K562 (cell line): ENCODE measurements around the gene RERE. TPM values are rescaled to one million over a fixed set of nuclear protein-coding genes. Genes with fewer than 3 reads are reported as not detected.

Experiments used
- ATAC-seq: fragments of 200-7000 bp; cut with Tn5 transposase; 3 replicates; pipeline ENCODE4 v1.9.1; 2020; ENCODE audit warnings: moderate library complexity
- BruUV-seq: library from RNA; stranded (reverse); fragments of 400-500 nt; replicated peaks from 2 replicates; lab custom pipeline; 2021; lab: Mats Ljungman, UMichigan
- CTCF ChIA-PET: fragments of 300-600 bp; formaldehyde crosslinking; extraction: SDS; loops from one replicate; lab custom pipeline; 2021; ENCODE audit warnings: low intra/inter-chr PET ratio; lab: Yijun Ruan, JAX
- POLR2A ChIA-PET: fragments of 300-600, 350-650 bp; sonication (Branson Sonifier 250); formaldehyde crosslinking; extraction: SDS; loops from one replicate; lab custom pipeline; 2021; ENCODE audit warnings: antibody characterized with exemption, inconsistent platforms; lab: Yijun Ruan, JAX
- DNase-seq, 4 experiments: peaks; one replicate each; pipeline versions ENCODE4 v3.0.0 to v3.0.0-alpha.2; 2011 to 2018; ENCODE audit warnings: low spot score in 3 of 4, mixed read lengths in 3 of 4; ENCODE audit errors: extremely low read depth in 1 of 4
- FAIRE-seq: peaks from 2 replicates; lab custom pipeline; 2011; peaks lifted over from hg19 to GRCh38; lab: Jason Lieb, UNC
- H2AFZ ChIP-seq: 2 replicates; pipeline ENCODE4 v1.6.0; 2011; ENCODE audit warnings: low read depth, low read length, control low read depth, inconsistent platforms
- H3K27ac ChIP-seq: fragments of 200-600 bp; 3 replicates; pipeline ENCODE4 v1.8.0; 2011; ENCODE audit warnings: low read depth, mild to moderate bottlenecking, control low read depth, inconsistent platforms, low read length, moderate library complexity, mixed read lengths; ENCODE audit errors: extremely low read depth
- H3K27me3 ChIP-seq, 2 experiments: fragments of 300-600 bp in 1 of 2; 2 replicates in 1 of 2; 3 replicates in 1 of 2; pipeline versions ENCODE4 v1.6.0 to v1.8.0; 2011; ENCODE audit warnings: inconsistent platforms in 2 of 2, low read length in 2 of 2, mild to moderate bottlenecking in 1 of 2, mixed read lengths in 1 of 2, moderate library complexity in 1 of 2; ENCODE audit not compliant: control insufficient read depth in 2 of 2, insufficient read depth in 2 of 2
- H3K36me3 ChIP-seq: fragments of 300-600 bp; 3 replicates; pipeline ENCODE4 v1.8.0; 2011; ENCODE audit warnings: mild to moderate bottlenecking, low read length, inconsistent platforms; ENCODE audit not compliant: control insufficient read depth, insufficient read depth
- H3K4me1 ChIP-seq, 2 experiments: fragments of 200-600 bp in 1 of 2; replicated peaks in 1 of 2; 2 replicates in 1 of 2; 3 replicates in 1 of 2; pipeline versions ENCODE4 v1.5.1 to v1.8.0; 2011; ENCODE audit warnings: inconsistent platforms in 2 of 2, low read length in 2 of 2, mild to moderate bottlenecking in 1 of 2, mixed read lengths in 1 of 2, moderate library complexity in 1 of 2; ENCODE audit not compliant: control insufficient read depth in 2 of 2, insufficient read depth in 2 of 2
- H3K4me2 ChIP-seq: 2 replicates; pipeline ENCODE4 v1.6.1; 2011; ENCODE audit warnings: low read length, control low read depth, inconsistent platforms, mixed read lengths; ENCODE audit not compliant: insufficient read depth
- H3K4me3 ChIP-seq: fragments of 200-600 bp; sonication (generic), shearing (Covaris generic); 2 replicates; pipeline ENCODE4 v1.5.1; 2016; ENCODE audit warnings: control low read depth, inconsistent platforms
- H3K79me2 ChIP-seq: fragments of 200-600 bp; 3 replicates; pipeline ENCODE4 v1.8.0; 2011; ENCODE audit warnings: low read length, inconsistent platforms; ENCODE audit not compliant: control insufficient read depth, insufficient read depth
- H3K9ac ChIP-seq, 2 experiments: 2 replicates each; pipeline versions ENCODE4 v1.6.0 to v1.6.1; 2011; ENCODE audit warnings: low read depth in 2 of 2, low read length in 2 of 2, control low read depth in 1 of 2, inconsistent platforms in 1 of 2, mild to moderate bottlenecking in 1 of 2, mixed read lengths in 1 of 2; ENCODE audit not compliant: insufficient read depth in 1 of 2
- H3K9me1 ChIP-seq: one replicate; pipeline ENCODE4 v1.6.0; 2011; ENCODE audit warnings: inconsistent platforms, mild to moderate bottlenecking, low read length, moderate library complexity; ENCODE audit not compliant: control insufficient read depth, insufficient read depth
- H3K9me3 ChIP-seq: replicated peaks from 2 replicates; pipeline ENCODE4 v1.5.1; 2011; ENCODE audit warnings: low read depth, low read length, inconsistent platforms; ENCODE audit not compliant: control insufficient read depth, insufficient read depth
- H4K20me1 ChIP-seq: replicated peaks from 2 replicates; pipeline ENCODE4 v1.6.1; 2011; ENCODE audit warnings: low read length, inconsistent platforms, mixed read lengths; ENCODE audit not compliant: control insufficient read depth, insufficient read depth
- CCAR2 ChIP-seq: fragments of 200-400 bp; formaldehyde crosslinking; IDR thresholded peaks from 2 replicates; pipeline ENCODE4 v1.6.1; 2017; ENCODE audit warnings: mild to moderate bottlenecking, low read depth, low read length
- CHCHD3 ChIP-seq: fragments of 250-450 bp; sonication (Bioruptor Pico); IDR thresholded peaks from 2 replicates; pipeline ENCODE4 v2.1.2; 2022; ENCODE audit warnings: mild to moderate bottlenecking
- CTCFL ChIP-seq: IDR thresholded peaks from 2 replicates; pipeline ENCODE4 v1.6.1; 2011; ENCODE audit warnings: borderline replicate concordance, low read depth, mild to moderate bottlenecking, moderate library complexity, low read length; ENCODE audit not compliant: insufficient read depth, poor library complexity, severe bottlenecking
- ELF1 ChIP-seq: fragments of 200-800 bp; sonication (Bioruptor generic); IDR thresholded peaks from 2 replicates; pipeline ENCODE4 v1.6.1; 2016; ENCODE audit warnings: missing genetic modification characterization, missing compliant biosample characterization
- EP400 ChIP-seq: fragments of 450-650 bp; IDR thresholded peaks from 2 replicates; pipeline ENCODE4 v1.6.1; 2017; ENCODE audit warnings: antibody characterized with exemption, mild to moderate bottlenecking, moderate library complexity
- ETS2 ChIP-seq: IDR thresholded peaks from 2 replicates; pipeline ENCODE4 v1.6.1; 2016; ENCODE audit warnings: borderline replicate concordance, missing genetic modification characterization, mild to moderate bottlenecking, moderate library complexity, missing compliant biosample characterization; ENCODE audit not compliant: poor library complexity, severe bottlenecking
- JUN ChIP-seq, 2 experiments: sonication (generic) in 1 of 2; formaldehyde crosslinking in 1 of 2; IDR thresholded peaks; 2 replicates each; pipeline versions ENCODE4 v1.6.1 to v1.8.0; 2012 to 2022; ENCODE audit warnings: borderline replicate concordance in 2 of 2, mild to moderate bottlenecking in 2 of 2, improper control_type of control experiment in 1 of 2, low read depth in 1 of 2, low read length in 1 of 2, missing genetic modification reagents in 1 of 2
- KDM1A ChIP-seq, 2 experiments: fragments of 450-650 bp; IDR thresholded peaks; 2 replicates each; pipeline ENCODE4 v1.6.1; 2016; ENCODE audit warnings: mild to moderate bottlenecking in 2 of 2
- MCM5 ChIP-seq: fragments of 450-650 bp; IDR thresholded peaks from 2 replicates; pipeline ENCODE4 v1.6.1; 2016; ENCODE audit warnings: low read depth
- MTA1 ChIP-seq: fragments of 450-650 bp; IDR thresholded peaks from 2 replicates; pipeline ENCODE4 v1.6.1; 2017; ENCODE audit warnings: borderline replicate concordance
- PHB ChIP-seq: fragments of 250-450 bp; sonication (Bioruptor Pico); IDR thresholded peaks from 2 replicates; pipeline ENCODE4 v1.5.0; 2021
- PTTG1 ChIP-seq: fragments of 450-650 bp; IDR thresholded peaks from 2 replicates; pipeline ENCODE4 v1.6.1; 2016; ENCODE audit warnings: low read depth, mild to moderate bottlenecking, missing genetic modification characterization, missing compliant biosample characterization
- SIN3B ChIP-seq: fragments of 450-650 bp; IDR thresholded peaks from 2 replicates; pipeline ENCODE4 v1.6.1; 2017; ENCODE audit warnings: low read depth, mild to moderate bottlenecking, moderate library complexity
- SNRNP70 ChIP-seq: fragments of 200-400 bp; formaldehyde crosslinking; optimal IDR thresholded peaks from 2 replicates; pipeline ENCODE3; 2017; ENCODE audit warnings: low read depth, low read length
- TOE1 ChIP-seq, 2 experiments: fragments of 450-650 bp in 1 of 2; sonication (generic) in 1 of 2; formaldehyde crosslinking in 1 of 2; IDR thresholded peaks; 2 replicates each; pipeline versions ENCODE4 v1.7.1 to v1.8.0; 2016 to 2022; ENCODE audit warnings: borderline replicate concordance in 2 of 2, mild to moderate bottlenecking in 2 of 2, antibody characterized with exemption in 1 of 2, inconsistent platforms in 1 of 2, low read depth in 1 of 2, missing genetic modification reagents in 1 of 2, moderate library complexity in 1 of 2
- ZNF184 ChIP-seq: sonication (generic); formaldehyde crosslinking; IDR thresholded peaks from 2 replicates; pipeline ENCODE4 v1.5.0; 2020; ENCODE audit warnings: missing genetic modification reagents
- ZNF347 ChIP-seq: fragments of 450-650 bp; formaldehyde crosslinking; IDR thresholded peaks from 2 replicates; pipeline ENCODE4 v1.4.0; 2020; ENCODE audit warnings: low read depth, mild to moderate bottlenecking, moderate library complexity
- ZNF586 ChIP-seq: fragments of 450-650 bp; formaldehyde crosslinking; conservative IDR thresholded peaks from 2 replicates; pipeline ENCODE4 v1.4.0; 2020; ENCODE audit warnings: mild to moderate bottlenecking, moderate library complexity
- WGBS: fragments of 100-300 bp; shearing (Covaris generic); methylation state at CpG from one replicate; pipeline ENCODE4 v1.1.6; 2016; ENCODE audit warnings: low coverage, mixed read lengths; ENCODE audit not compliant: insufficient coverage; ENCODE audit errors: missing lambda C conversion rate; 5-methylcytosine and 5-hydroxymethylcytosine counted together
- in situ Hi-C: fragments of 300-500 bp; cut with MboI; formaldehyde crosslinking; loops from 4 replicates; pipeline ENCODE4 v1.15.0; 2018; ENCODE audit warnings: inconsistent platforms, mixed read lengths
- intact Hi-C: fragments of 100-400 bp; cut with micrococcal nuclease; formaldehyde crosslinking; loops from 2 replicates; pipeline ENCODE4 v1.14.2; 2022
- polyA plus RNA-seq, 8 experiments: library from polyadenylated mRNA; depleted of rRNA in 4 of 8; stranded (reverse) in 5 of 8; unstranded in 3 of 8; fragments of >200 nt; fragmentation: Nextera tagmentation in 2 of 8; fragmentation: Illumina TruSeq in 1 of 8; extraction: Ambion mirVana in 2 of 8; extraction: Trizol in 1 of 8; gene quantifications; 2 replicates each; pipeline versions ENCODE4 v1.2.1 to v1.2.3, GENCODE V29; 2011 to 2014; ENCODE audit warnings: inconsistent platforms in 1 of 8, missing spikeins in 1 of 8
- total RNA-seq, 7 experiments: library from RNA; depleted of rRNA in 6 of 7; stranded (reverse); fragments of >200 nt in 6 of 7; fragmentation: Illumina TruSeq in 2 of 7; extraction: Trizol in 2 of 7; gene quantifications; 2 replicates each; pipeline versions ENCODE4 v1.2.1 to v1.2.3, GENCODE V29; 2011 to 2021; ENCODE audit warnings: low replicate concordance in 1 of 7

Gene RERE
- total and polyA plus RNA-seq, 9 of the 15 experiments (the other 6 are each of a cell fraction or from before 2014, with no cell fraction given) = 3.0 to 51.5 (median 13.4) TPM

- no peak overlapping the region for H3K9ac ChIP-seq
- no peak for DNase-seq
- peaks cover 9% of the 10 kb centered on the region for H4K20me1 ChIP-seq
- no peaks in the 10 kb centered on the region for H3K36me3 ChIP-seq
- H3K79me2 ChIP-seq = peaks cover 21% of the 10 kb centered on the region
- no peak overlapping the region for H3K27ac ChIP-seq
- TF ChIP-seq CCAR2 = no peak
- no peak for TF ChIP-seq ZNF347 (CRISPR knock-in tag)
- no peak for TF ChIP-seq SIN3B
- no peak for TF ChIP-seq SNRNP70
- TF ChIP-seq JUN (IDR thresholded peaks at IDR 0.05; ENCODE audit: borderline replicate concordance, low read depth, low read length) = no peak
- no peak for TF ChIP-seq JUN (CRISPR knock-in tag; IDR thresholded peaks at IDR 0.05; ENCODE audit: borderline replicate concordance)
- no peak for TF ChIP-seq ELF1
- TF ChIP-seq PTTG1 (tag) = no peak
- no peak for TF ChIP-seq EP400
- TF ChIP-seq ETS2 (tag) = no peak
- no peak for TF ChIP-seq MTA1
- TF ChIP-seq CTCFL = no peak
- TF ChIP-seq ZNF184 (CRISPR knock-in tag) = no peak
- no peak for TF ChIP-seq MCM5
- TF ChIP-seq CHCHD3 (CRISPR knock-in tag) = no peak
- TF ChIP-seq KDM1A (IDR thresholded peaks at IDR 0.05) = no peak
- no peak for TF ChIP-seq TOE1 (IDR thresholded peaks at IDR 0.05; ENCODE audit: borderline replicate concordance)
- TF ChIP-seq TOE1 (CRISPR knock-in tag; IDR thresholded peaks at IDR 0.05; ENCODE audit: borderline replicate concordance, low read depth) = no peak
- no peak for TF ChIP-seq ZNF586 (CRISPR knock-in tag)
- no peak for TF ChIP-seq PHB (CRISPR knock-in tag)
- no peak for ATAC-seq
- no peaks in the 10 kb centered on the region for H3K27me3 ChIP-seq
- no peaks in the 10 kb centered on the region for H3K9me1 ChIP-seq
- peaks cover 0 to 19% of the 10 kb centered on the region in 2 experiments; a peak in 4 of 5 replicates for H3K4me1 ChIP-seq
- CTCF ChIA-PET = interaction anchor here (0.6 to 4.9 kb wide), 5 partner anchors 35 to 286 kb away, joined by 3 to 53 read pairs (median 13); no protein-coding TSS in a partner anchor
- 100% methylated on average over 2 of the region's 2 CpGs for WGBS
- intact Hi-C loops = no loop called here
- no TSS peak for BruUV-seq
- H3K4me3 ChIP-seq = no peak overlapping the region
- no peaks in the 10 kb centered on the region for H3K9me3 ChIP-seq
- in situ Hi-C loops = loop anchor here (5.0 kb wide), 2 partner anchors 165 to 295 kb away; no protein-coding TSS in a partner anchor
- FAIRE-seq = no peak
- POLR2A ChIA-PET = interaction anchor here (0.8 to 1.8 kb wide), 4 partner anchors 13 to 298 kb away, joined by 3 to 5 read pairs (median 5); no protein-coding TSS in a partner anchor
- no peak overlapping the region for H3K4me2 ChIP-seq
- H2AFZ ChIP-seq = no peak overlapping the region
Measured at GRCh38 chr1:8562222-8562621, 255.2 kb downstream of the RERE start.
